ENCODE measurements around the gene SUSD5. TPM values are rescaled to one million over a fixed set of nuclear protein-coding genes. Genes with fewer than 3 reads are reported as not detected.

SUSD5 gene
- total RNA-seq, 1 donor from 2014 or later = 22.7 TPM

DNA sequence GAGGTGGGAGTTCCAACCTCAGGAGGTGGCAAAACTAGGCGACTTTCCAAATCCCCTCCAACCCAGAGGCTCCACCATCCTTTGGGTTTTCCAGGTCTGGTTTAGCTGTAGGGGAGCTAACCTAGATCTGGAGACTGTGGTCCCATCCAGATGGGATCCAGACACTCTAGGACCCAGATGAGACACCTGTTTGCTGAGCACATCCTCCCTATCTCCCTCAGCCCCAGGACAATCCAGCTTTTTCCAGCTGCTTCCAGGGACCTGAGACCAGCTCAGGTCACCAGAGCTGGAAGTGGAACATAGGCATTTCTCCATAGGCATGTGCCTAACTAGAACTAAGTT, 86.6 kb downstream of the SUSD5 start:
- TF ChIP-seq, protein P1, sequence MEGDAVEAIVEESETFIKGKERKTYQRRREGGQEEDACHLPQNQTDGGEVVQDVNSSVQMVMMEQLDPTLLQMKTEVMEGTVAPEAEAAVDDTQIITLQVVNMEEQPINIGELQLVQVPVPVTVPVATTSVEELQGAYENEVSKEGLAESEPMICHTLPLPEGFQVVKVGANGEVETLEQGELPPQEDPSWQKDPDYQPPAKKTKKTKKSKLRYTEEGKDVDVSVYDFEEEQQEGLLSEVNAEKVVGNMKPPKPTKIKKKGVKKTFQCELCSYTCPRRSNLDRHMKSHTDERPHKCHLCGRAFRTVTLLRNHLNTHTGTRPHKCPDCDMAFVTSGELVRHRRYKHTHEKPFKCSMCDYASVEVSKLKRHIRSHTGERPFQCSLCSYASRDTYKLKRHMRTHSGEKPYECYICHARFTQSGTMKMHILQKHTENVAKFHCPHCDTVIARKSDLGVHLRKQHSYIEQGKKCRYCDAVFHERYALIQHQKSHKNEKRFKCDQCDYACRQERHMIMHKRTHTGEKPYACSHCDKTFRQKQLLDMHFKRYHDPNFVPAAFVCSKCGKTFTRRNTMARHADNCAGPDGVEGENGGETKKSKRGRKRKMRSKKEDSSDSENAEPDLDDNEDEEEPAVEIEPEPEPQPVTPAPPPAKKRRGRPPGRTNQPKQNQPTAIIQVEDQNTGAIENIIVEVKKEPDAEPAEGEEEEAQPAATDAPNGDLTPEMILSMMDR (IDR thresholded peaks at IDR 0.05) = no peak
- H3K27ac Mint-ChIP-seq (ENCODE audit: unreplicated experiment) = no peak overlapping the region

DNA sequence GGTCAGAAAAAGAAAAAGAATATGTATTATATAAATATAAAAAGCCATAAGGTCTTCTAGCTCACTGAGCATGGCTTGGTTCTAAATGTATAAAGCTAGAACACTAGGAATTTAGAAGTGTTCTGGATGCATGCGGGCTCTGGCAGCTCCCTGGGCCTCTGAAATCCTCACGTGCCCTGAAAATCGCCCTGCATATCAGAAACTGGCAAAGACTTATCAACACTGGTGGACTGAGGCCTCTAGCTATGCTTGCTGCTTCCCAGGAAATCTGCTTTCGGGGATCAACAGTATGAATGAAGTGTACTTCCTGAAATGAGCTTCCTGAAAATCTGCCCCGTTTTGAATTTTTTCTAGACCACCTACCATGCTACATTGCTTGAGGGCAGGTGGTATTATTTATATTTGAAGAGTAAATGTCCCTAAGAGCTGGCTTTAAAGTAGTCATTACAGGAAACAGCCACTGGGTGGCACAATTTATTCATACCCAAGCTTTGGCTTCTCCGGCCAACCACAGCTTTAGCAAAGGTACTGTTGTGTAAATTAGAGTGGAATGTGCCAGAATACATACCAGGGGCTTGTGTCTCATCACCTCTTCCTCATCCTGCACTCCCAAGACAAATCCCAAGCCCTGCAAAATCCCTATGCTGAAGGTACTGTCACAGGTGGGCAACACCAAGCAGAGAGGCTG, 87.1 kb downstream of the SUSD5 start:
- no peaks in the 10 kb centered on the region for H3K9me3 Mint-ChIP-seq (ENCODE audit: unreplicated experiment)
- no peaks in the 10 kb centered on the region for H3K27me3 Mint-ChIP-seq (ENCODE audit: unreplicated experiment)
- H3K27ac Mint-ChIP-seq (ENCODE audit: unreplicated experiment) = no peak overlapping the region
- TF ChIP-seq, protein P1 (IDR thresholded peaks at IDR 0.05) = peak; percentile 84
- peaks cover 18% of the 10 kb centered on the region for H3K36me3 Mint-ChIP-seq (ENCODE audit: unreplicated experiment)
- peaks cover 5% of the 10 kb centered on the region for H3K4me1 Mint-ChIP-seq (ENCODE audit: unreplicated experiment)
- H3K4me3 Mint-ChIP-seq (ENCODE audit: unreplicated experiment) = no peak overlapping the region
- DNase-seq (ENCODE audit: extremely low spot score, unreplicated experiment) = no peak

More for the DNA sequence above, 86.6 kb downstream of the SUSD5 start:
- no peaks in the 10 kb centered on the region for H3K9me3 Mint-ChIP-seq (ENCODE audit: unreplicated experiment)
- DNase-seq (ENCODE audit: extremely low spot score, unreplicated experiment) = no peak
- peaks cover 5% of the 10 kb centered on the region for H3K4me1 Mint-ChIP-seq (ENCODE audit: unreplicated experiment)
- H3K4me3 Mint-ChIP-seq (ENCODE audit: unreplicated experiment) = no peak overlapping the region
- peaks cover 21% of the 10 kb centered on the region for H3K36me3 Mint-ChIP-seq (ENCODE audit: unreplicated experiment)
- H3K27me3 Mint-ChIP-seq (ENCODE audit: unreplicated experiment) = no peaks in the 10 kb centered on the region

GRCh38 chr3:33130144-33130543, 88.5 kb downstream of the SUSD5 start:
- DNase-seq (ENCODE audit: extremely low spot score, unreplicated experiment) = no peak
- no peaks in the 10 kb centered on the region for H3K27me3 Mint-ChIP-seq (ENCODE audit: unreplicated experiment)
- H3K27ac Mint-ChIP-seq (ENCODE audit: unreplicated experiment) = no peak overlapping the region
- H3K4me3 Mint-ChIP-seq (ENCODE audit: unreplicated experiment) = no peak overlapping the region
- no peaks in the 10 kb centered on the region for H3K9me3 Mint-ChIP-seq (ENCODE audit: unreplicated experiment)
- TF ChIP-seq, protein P1 (IDR thresholded peaks at IDR 0.05) = no peak
- peaks cover 23% of the 10 kb centered on the region for H3K36me3 Mint-ChIP-seq (ENCODE audit: unreplicated experiment)
- peaks cover 5% of the 10 kb centered on the region for H3K4me1 Mint-ChIP-seq (ENCODE audit: unreplicated experiment)

- DNase-seq (ENCODE audit: extremely low spot score, unreplicated experiment) = peak; percentile 2
- no peaks in the 10 kb centered on the region for H3K9me3 Mint-ChIP-seq (ENCODE audit: unreplicated experiment)
- H3K4me1 Mint-ChIP-seq (ENCODE audit: unreplicated experiment) = peaks cover 5% of the 10 kb centered on the region
- no peaks in the 10 kb centered on the region for H3K27me3 Mint-ChIP-seq (ENCODE audit: unreplicated experiment)
- H3K27ac Mint-ChIP-seq (ENCODE audit: unreplicated experiment) = no peak overlapping the region
- H3K36me3 Mint-ChIP-seq (ENCODE audit: unreplicated experiment) = peaks cover 34% of the 10 kb centered on the region
- TF ChIP-seq, protein P1 (IDR thresholded peaks at IDR 0.05) = no peak
- H3K4me3 Mint-ChIP-seq (ENCODE audit: unreplicated experiment) = no peak overlapping the region
These were observed 89.9 kb downstream of the SUSD5 start for GRCh38 chr3:33128706-33129105.

GRCh38 chr3:33125840-33126239, 92.8 kb downstream of the SUSD5 start:
- Mint-ChIP-seq H3K4me1 (ENCODE audit: unreplicated experiment) (no peaks in the 10 kb centered on the region), H3K4me3 (ENCODE audit: unreplicated experiment) (no peak overlapping the region), H3K27me3 (ENCODE audit: unreplicated experiment) (no peaks in the 10 kb centered on the region), H3K9me3 (ENCODE audit: unreplicated experiment) (no peaks in the 10 kb centered on the region), H3K27ac (ENCODE audit: unreplicated experiment) (no peak overlapping the region), H3K36me3 (ENCODE audit: unreplicated experiment) (peaks cover 39% of the 10 kb centered on the region)
- TF ChIP-seq, protein P1 (IDR thresholded peaks at IDR 0.05) = no peak
- peak; percentile 2 for DNase-seq (ENCODE audit: extremely low spot score, unreplicated experiment)
